Thoracic aorta (tissue), 2 donors: ENCODE data around the gene ACE. TPM values are rescaled to one million over a fixed set of nuclear protein-coding genes. Genes with fewer than 3 reads are reported as not detected.

Experiments used
- ATAC-seq: fragments of 150-250 bp; one replicate; pipeline ENCODE4 v1.8.0; 2017; ENCODE audit warnings: low read depth; ENCODE audit not compliant: insufficient number of reproducible peaks, low FRiP score
- DNase-seq: peaks from one replicate; pipeline ENCODE4 v3.0.0-alpha.2; 2020; ENCODE audit warnings: low spot score
- H3K27ac ChIP-seq, 2 donors: fragments of 200-600 bp; sonication (generic); 1 replicate in 1 of 2; 2 replicates in 1 of 2; pipeline ENCODE4 v1.5.1; 2016; ENCODE audit warnings: mild to moderate bottlenecking in 2 of 2, moderate library complexity in 2 of 2
- H3K27me3 ChIP-seq: fragments of 200-600 bp; sonication (generic); replicated peaks from 2 replicates; pipeline ENCODE4 v1.6.0; 2016; ENCODE audit warnings: mild to moderate bottlenecking; ENCODE audit not compliant: insufficient read depth
- H3K36me3 ChIP-seq: fragments of 200-600 bp; sonication (generic); one replicate; pipeline ENCODE4 v1.5.1; 2016
- H3K4me1 ChIP-seq, 2 donors: fragments of 200-600 bp; sonication (generic); 1 replicate in 1 of 2; 2 replicates in 1 of 2; pipeline versions ENCODE4 v1.5.1 to v1.6.0; 2016; ENCODE audit warnings: low read depth in 2 of 2, mild to moderate bottlenecking in 1 of 2; ENCODE audit not compliant: control insufficient read depth in 1 of 2
- H3K4me3 ChIP-seq: fragments of 200-600 bp; sonication (generic); 2 replicates; pipeline ENCODE4 v1.5.1; 2016; ENCODE audit warnings: mild to moderate bottlenecking
- H3K9me3 ChIP-seq: fragments of 200-600 bp; sonication (generic); 2 replicates; pipeline ENCODE4 v1.5.1; 2016
- total RNA-seq, 2 donors: library from RNA; depleted of rRNA; stranded (reverse); fragments of >200 nt; gene quantifications; one replicate each; pipeline versions ENCODE4 v1.1.0 to v1.2.3, GENCODE V29; 2016
- TF ChIP-seq, protein P1 (sequence below): fragments of 200-600 bp; sonication (generic); IDR thresholded peaks from one replicate; pipeline ENCODE4 v1.5.1; 2019; ENCODE audit warnings: antibody characterized with exemption

Gene ACE
- total RNA-seq, result 10 to 100 TPM in 1 of 2 donors, 1 to 10 TPM in 1; 5.4 to 16.5 TPM

DNA sequence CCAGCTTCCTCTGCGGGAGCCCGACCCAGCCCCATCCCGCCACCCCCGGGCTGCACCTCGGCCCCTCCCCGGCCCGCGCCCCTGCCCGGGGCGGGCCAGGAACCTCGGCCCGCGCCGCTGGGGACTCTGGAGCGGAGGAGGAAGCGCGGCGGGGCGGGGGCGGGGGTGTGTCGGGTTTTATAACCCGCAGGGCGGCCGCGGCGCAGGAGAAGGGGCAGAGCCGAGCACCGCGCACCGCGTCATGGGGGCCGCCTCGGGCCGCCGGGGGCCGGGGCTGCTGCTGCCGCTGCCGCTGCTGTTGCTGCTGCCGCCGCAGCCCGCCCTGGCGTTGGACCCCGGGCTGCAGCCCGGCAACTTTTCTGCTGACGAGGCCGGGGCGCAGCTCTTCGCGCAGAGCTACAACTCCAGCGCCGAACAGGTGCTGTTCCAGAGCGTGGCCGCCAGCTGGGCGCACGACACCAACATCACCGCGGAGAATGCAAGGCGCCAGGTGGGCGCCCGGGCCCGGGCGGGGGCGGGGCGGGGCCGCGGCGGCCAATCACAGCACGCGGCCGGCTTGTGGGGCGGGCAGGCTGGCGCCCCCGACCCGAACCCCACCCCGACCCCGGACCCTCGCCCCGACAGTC lies at the start of gene ACE:
Gene ACE, plus strand, starts transcription at position 208 of the 626 bp plus-strand sequence. Its CDS starts 34 bp downstream, at position 242.
- Histone ChIP-seq H3K4me1 (peaks cover 10 to 24% of the 10 kb centered on the region in 2 donors), H3K27me3 (no peaks in the 10 kb centered on the region), H3K36me3 (no peaks in the 10 kb centered on the region), H3K4me3 (peak within 1 kb of the TSS; percentile 72), H3K27ac (peak within 1 kb of the TSS in 1 of 2 donors; percentile 11), H3K9me3 (no peaks in the 10 kb centered on the region)
- TF ChIP-seq, protein P1, sequence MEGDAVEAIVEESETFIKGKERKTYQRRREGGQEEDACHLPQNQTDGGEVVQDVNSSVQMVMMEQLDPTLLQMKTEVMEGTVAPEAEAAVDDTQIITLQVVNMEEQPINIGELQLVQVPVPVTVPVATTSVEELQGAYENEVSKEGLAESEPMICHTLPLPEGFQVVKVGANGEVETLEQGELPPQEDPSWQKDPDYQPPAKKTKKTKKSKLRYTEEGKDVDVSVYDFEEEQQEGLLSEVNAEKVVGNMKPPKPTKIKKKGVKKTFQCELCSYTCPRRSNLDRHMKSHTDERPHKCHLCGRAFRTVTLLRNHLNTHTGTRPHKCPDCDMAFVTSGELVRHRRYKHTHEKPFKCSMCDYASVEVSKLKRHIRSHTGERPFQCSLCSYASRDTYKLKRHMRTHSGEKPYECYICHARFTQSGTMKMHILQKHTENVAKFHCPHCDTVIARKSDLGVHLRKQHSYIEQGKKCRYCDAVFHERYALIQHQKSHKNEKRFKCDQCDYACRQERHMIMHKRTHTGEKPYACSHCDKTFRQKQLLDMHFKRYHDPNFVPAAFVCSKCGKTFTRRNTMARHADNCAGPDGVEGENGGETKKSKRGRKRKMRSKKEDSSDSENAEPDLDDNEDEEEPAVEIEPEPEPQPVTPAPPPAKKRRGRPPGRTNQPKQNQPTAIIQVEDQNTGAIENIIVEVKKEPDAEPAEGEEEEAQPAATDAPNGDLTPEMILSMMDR, result no peak
- no peak for ATAC-seq
- no peak for DNase-seq

DNA sequence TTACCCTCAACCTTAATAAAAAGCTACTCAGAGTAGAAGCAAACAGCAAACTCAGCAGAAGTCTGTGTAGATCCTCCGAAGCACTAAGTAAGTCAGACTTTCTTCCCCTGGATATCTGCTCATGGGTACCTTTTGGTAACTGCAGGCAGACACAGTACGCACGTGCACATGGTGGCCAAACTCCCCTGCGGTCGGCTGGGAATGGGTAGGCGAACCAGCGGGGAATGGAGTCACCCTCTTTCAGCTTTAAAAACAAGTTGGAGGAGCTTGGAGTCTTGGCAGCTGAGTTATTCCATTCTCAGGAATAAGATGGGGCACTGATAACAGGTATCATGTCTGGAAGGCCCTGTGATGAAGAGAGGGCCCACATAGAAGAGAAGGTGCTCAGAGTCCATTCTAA lies 47.1 kb upstream of the ACE start:
- H3K4me3 ChIP-seq, result no peak overlapping the region
- H3K9me3 ChIP-seq, result no peaks in the 10 kb centered on the region
- DNase-seq, result no peak
- H3K4me1 ChIP-seq, result peaks cover 16 to 28% of the 10 kb centered on the region in 2 donors
- no peak overlapping the region for H3K27ac ChIP-seq
- no peak for ATAC-seq
- no peaks in the 10 kb centered on the region for H3K36me3 ChIP-seq
- no peaks in the 10 kb centered on the region for H3K27me3 ChIP-seq
- TF ChIP-seq, protein P1, result no peak

DNA sequence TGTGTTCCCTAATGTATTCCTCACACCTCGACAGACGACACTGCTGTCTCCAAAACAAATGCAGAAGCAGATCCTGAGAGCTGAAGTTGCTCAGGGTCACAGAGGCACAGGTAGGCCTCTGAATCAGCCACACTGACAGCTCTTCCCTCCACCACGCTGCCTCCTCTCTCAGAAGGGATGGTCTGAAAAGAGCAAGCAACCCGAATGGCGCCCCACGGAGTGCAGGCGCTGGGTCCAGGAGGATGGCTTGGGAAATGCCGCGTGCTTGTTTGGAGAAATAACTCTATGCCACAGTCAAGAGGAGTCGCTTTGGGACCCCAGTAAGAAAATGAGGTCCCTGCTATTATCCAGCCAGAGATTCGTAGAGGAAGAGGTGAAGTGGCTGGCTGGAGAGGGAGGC lies 46.6 kb upstream of the ACE start:
- TF ChIP-seq, protein P1, result no peak
- Histone ChIP-seq H3K36me3 (no peaks in the 10 kb centered on the region), H3K27ac (no peak overlapping the region), H3K4me3 (no peak overlapping the region), H3K4me1 (peaks cover 20 to 33% of the 10 kb centered on the region in 2 donors), H3K27me3 (no peaks in the 10 kb centered on the region), H3K9me3 (no peaks in the 10 kb centered on the region)
- DNase-seq, result no peak
- no peak for ATAC-seq

DNA sequence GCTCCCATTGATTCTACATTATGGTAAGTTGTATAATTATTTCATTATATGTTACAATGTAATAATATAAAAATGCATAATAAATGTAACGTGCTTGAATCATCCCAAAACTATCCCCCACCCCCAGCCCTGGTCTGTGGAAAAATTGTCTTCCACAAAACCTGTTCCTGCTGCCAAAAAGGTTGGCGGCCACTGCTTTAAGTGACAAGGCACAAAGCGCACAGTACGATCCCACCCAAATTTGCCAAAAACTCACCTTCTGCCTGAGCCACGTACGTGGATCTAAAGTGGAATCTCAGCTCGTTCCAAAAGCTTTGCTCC lies 45.3 kb upstream of the ACE start:
- no peaks in the 10 kb centered on the region for H3K27me3 ChIP-seq
- no peak for DNase-seq
- no peak overlapping the region for H3K4me3 ChIP-seq
- ATAC-seq, result no peak
- peaks cover 24 to 40% of the 10 kb centered on the region in 2 donors for H3K4me1 ChIP-seq
- no peaks in the 10 kb centered on the region for H3K9me3 ChIP-seq
- H3K27ac ChIP-seq, result no peak overlapping the region
- H3K36me3 ChIP-seq, result no peaks in the 10 kb centered on the region
- TF ChIP-seq, protein P1, result no peak

DNA sequence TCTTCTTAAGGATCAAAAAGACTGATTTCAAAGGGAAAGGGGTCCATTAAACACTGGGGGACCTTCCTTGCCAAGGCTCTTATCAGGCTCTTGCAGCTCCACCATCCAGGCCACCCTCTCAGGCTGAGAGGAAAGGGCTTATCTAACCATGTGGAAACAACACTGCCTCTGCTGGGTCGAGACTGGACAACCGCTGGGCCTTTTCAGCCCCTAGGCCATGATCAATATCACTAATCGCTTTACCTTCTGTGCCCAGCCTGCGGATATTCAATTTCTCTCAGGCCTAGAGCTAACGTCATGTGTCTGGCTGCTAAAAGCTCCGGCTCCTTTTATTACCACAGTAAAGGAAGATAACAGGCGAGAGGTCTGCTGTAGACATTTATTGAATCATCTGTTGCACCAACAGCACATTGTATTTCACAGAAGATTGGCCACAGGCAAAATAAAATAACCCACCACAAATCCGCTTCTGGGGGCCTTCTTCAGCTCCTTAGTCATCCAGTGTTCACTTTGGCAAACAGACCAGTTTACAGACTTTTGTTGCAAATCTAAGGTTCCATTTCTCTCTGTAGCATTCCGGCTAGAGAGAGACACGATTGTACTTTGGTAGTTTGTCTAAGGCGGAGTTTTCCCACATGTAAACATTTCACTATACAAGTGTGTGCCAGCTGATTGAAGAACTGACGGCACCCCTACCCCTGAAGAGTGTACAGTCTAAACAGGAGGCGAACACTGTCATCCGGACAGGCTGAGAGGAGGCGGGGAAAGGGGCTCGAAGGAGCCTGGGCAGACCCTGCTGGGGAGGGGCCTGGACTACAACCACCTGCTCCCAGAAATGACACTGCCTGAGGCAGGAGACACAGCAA lies 44.7 kb upstream of the ACE start:
- DNase-seq, result no peak
- H3K4me1 ChIP-seq, result peaks cover 24 to 40% of the 10 kb centered on the region in 2 donors

More for the DNA sequence above, 44.7 kb upstream of the ACE start:
- ATAC-seq, result no peak
- no peaks in the 10 kb centered on the region for H3K9me3 ChIP-seq
- H3K27me3 ChIP-seq, result no peaks in the 10 kb centered on the region
- TF ChIP-seq, protein P1, result no peak
- H3K36me3 ChIP-seq, result no peaks in the 10 kb centered on the region
- no peak overlapping the region for H3K4me3 ChIP-seq
- peak overlapping the region in 1 of 2 donors; percentile 17 for H3K27ac ChIP-seq
